Measurements from ENCODE around the gene RNASE4.

The RNASE4 gene

GRCh38 chr14:20745571-20746358 is 61.4 kb downstream of the RNASE4 start, which contains the start of gene EDDM3A:
Gene EDDM3A, plus strand, starts transcription at chr14:20745887. Its CDS starts 1,694 bp downstream, at chr14:20747581.
- DNase-seq (ENCODE audit: low read depth), result no peak
- no peak for TF ChIP-seq CTCF (IDR thresholded peaks at IDR 0.05; ENCODE audit: low read depth, low read length)
- no peak for TF ChIP-seq MAX (IDR thresholded peaks at IDR 0.05; ENCODE audit: low read depth, low read length)
- no peak for TF ChIP-seq MYC (IDR thresholded peaks at IDR 0.05; ENCODE audit: low read depth, low read length)
- no peak for TF ChIP-seq POLR2A (IDR thresholded peaks at IDR 0.05; ENCODE audit: extremely low read depth, insufficient read length)
- no peak within 1 kb of the TSS for H3K4me3 ChIP-seq (ENCODE audit: low read depth, low read length)

GRCh38 chr14:20746566-20746965 is 62.2 kb downstream of the RNASE4 start:
- no peak overlapping the region for H3K4me3 ChIP-seq (ENCODE audit: low read depth, low read length)
- DNase-seq (ENCODE audit: low read depth), result no peak

GRCh38 chr14:20748439-20748838 is 64.1 kb downstream of the RNASE4 start:
- TF ChIP-seq MAX (IDR thresholded peaks at IDR 0.05; ENCODE audit: low read depth, low read length) (no peak), POLR2A (IDR thresholded peaks at IDR 0.05; ENCODE audit: extremely low read depth, insufficient read length) (no peak), CTCF (IDR thresholded peaks at IDR 0.05; ENCODE audit: low read depth, low read length) (no peak), MYC (IDR thresholded peaks at IDR 0.05; ENCODE audit: low read depth, low read length) (no peak)
- DNase-seq (ENCODE audit: low read depth), result no peak
- no peak overlapping the region for H3K4me3 ChIP-seq (ENCODE audit: low read depth, low read length)

More at GRCh38 chr14:20746566-20746965, 62.2 kb downstream of the RNASE4 start:
- TF ChIP-seq CTCF (IDR thresholded peaks at IDR 0.05; ENCODE audit: low read depth, low read length), result no peak
- TF ChIP-seq MYC (IDR thresholded peaks at IDR 0.05; ENCODE audit: low read depth, low read length), result no peak
- no peak for TF ChIP-seq MAX (IDR thresholded peaks at IDR 0.05; ENCODE audit: low read depth, low read length)
- TF ChIP-seq POLR2A (IDR thresholded peaks at IDR 0.05; ENCODE audit: extremely low read depth, insufficient read length), result no peak

- DNase-seq (ENCODE audit: low read depth), result no peak
- no peak for TF ChIP-seq MYC (IDR thresholded peaks at IDR 0.05; ENCODE audit: low read depth, low read length)
- no peak for TF ChIP-seq MAX (IDR thresholded peaks at IDR 0.05; ENCODE audit: low read depth, low read length)
- no peak for TF ChIP-seq CTCF (IDR thresholded peaks at IDR 0.05; ENCODE audit: low read depth, low read length)
- no peak for TF ChIP-seq POLR2A (IDR thresholded peaks at IDR 0.05; ENCODE audit: extremely low read depth, insufficient read length)
- no peak overlapping the region for H3K4me3 ChIP-seq (ENCODE audit: low read depth, low read length)
Measured at GRCh38 chr14:20750194-20750593, 65.8 kb downstream of the RNASE4 start.
